HG03135 (cell line): ENCODE data around the gene KIT.

Experiments
- ATAC-seq: cut with Tn5 transposase; IDR thresholded peaks from one replicate; pipeline ENCODE4 v1.9.1; 2021; ENCODE audit warnings: mild to moderate bottlenecking, moderate library complexity; ENCODE audit not compliant: unreplicated experiment

KIT gene

GRCh38 chr4:54695788-54696187 is 38.0 kb downstream of the KIT start:
- no peak for ATAC-seq

- ATAC-seq = no peak
These were observed 38.9 kb downstream of the KIT start for GRCh38 chr4:54696649-54697048.

GRCh38 chr4:54700986-54701385 is 43.2 kb downstream of the KIT start:
- ATAC-seq = no peak

- no peak for ATAC-seq
These were observed 45.4 kb downstream of the KIT start for GRCh38 chr4:54703182-54703581.

GRCh38 chr4:54707406-54707805 is 49.6 kb downstream of the KIT start:
- ATAC-seq = no peak

GRCh38 chr4:54708339-54709279 is 50.9 kb downstream of the KIT start:
- no peak for ATAC-seq

GRCh38 chr4:54709400-54709799 is 51.6 kb downstream of the KIT start:
- no peak for ATAC-seq

GRCh38 chr4:54712206-54712605 is 54.4 kb downstream of the KIT start:
- ATAC-seq = no peak

GRCh38 chr4:54714631-54715030 is 56.9 kb downstream of the KIT start:
- no peak for ATAC-seq

- no peak for ATAC-seq
These were observed 58.8 kb downstream of the KIT start for GRCh38 chr4:54716478-54717065.

GRCh38 chr4:54717694-54718093 is 59.9 kb downstream of the KIT start:
- ATAC-seq = no peak

GRCh38 chr4:54719378-54719777 is 61.6 kb downstream of the KIT start:
- ATAC-seq = no peak

GRCh38 chr4:54723220-54723619 is 65.5 kb downstream of the KIT start:
- no peak for ATAC-seq

GRCh38 chr4:54723820-54724219 is 66.1 kb downstream of the KIT start:
- no peak for ATAC-seq

- ATAC-seq = peak; percentile 45
These were observed 69.2 kb downstream of the KIT start for GRCh38 chr4:54726907-54727306.

GRCh38 chr4:54727346-54727745 is 69.6 kb downstream of the KIT start:
- peak; percentile 52 for ATAC-seq

- no peak for ATAC-seq
These were observed 70.6 kb downstream of the KIT start for GRCh38 chr4:54728368-54728767.

GRCh38 chr4:54729256-54729655 is 71.5 kb downstream of the KIT start:
- ATAC-seq = no peak

- no peak for ATAC-seq
These were observed 72.8 kb downstream of the KIT start for GRCh38 chr4:54730581-54730980.

GRCh38 chr4:54731552-54731951 is 73.8 kb downstream of the KIT start:
- no peak for ATAC-seq

- no peak for ATAC-seq
These were observed 74.2 kb downstream of the KIT start for GRCh38 chr4:54731976-54732375.

GRCh38 chr4:54737421-54737820 is 79.7 kb downstream of the KIT start:
- no peak for ATAC-seq
